Cortex of kidney (tissue), 1 donor: ENCODE data around the gene WWOX.

Source experiments
- DNase-seq: peaks from one replicate; lab custom pipeline; 2025; lab: John Stamatoyannopoulos, UW

Gene WWOX

DNA sequence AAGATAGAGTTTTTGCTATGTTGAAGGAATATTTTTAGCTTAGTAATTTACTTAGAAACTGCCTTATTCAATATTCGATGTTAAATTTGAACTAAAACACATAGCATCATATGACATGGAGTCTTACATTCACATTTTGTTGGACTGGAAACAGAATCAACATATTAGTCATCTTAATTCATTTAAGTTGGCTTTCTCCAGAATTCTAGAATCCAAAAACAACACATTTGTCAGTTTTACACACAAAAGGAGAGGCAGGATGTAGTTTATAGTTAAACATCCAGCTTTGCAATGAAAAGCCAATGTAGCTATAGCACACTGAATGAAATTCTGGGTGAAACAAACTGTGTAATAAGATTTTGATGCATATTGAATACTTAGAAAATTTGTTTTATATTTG, 43.3 kb downstream of the WWOX start:
- no peak for DNase-seq

DNA sequence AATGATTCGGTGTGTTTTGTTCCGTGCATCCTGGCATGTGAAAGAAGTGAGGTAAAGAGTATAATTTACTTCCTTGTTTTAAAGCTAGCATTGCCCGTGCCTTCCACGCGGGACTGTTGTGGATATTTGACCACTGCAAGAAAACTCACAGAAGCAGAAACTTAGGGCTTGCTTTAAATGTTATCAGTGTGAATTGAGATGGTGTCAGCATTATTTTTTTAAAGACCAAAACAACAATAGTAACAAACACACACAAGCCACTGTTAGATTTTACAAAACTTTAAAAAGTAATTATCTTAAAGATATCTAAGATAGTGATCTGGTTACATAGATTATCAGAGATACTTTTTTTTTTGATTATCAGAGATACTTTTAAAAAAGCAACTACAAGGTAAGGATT, 47.4 kb downstream of the WWOX start:
- no peak for DNase-seq

DNA sequence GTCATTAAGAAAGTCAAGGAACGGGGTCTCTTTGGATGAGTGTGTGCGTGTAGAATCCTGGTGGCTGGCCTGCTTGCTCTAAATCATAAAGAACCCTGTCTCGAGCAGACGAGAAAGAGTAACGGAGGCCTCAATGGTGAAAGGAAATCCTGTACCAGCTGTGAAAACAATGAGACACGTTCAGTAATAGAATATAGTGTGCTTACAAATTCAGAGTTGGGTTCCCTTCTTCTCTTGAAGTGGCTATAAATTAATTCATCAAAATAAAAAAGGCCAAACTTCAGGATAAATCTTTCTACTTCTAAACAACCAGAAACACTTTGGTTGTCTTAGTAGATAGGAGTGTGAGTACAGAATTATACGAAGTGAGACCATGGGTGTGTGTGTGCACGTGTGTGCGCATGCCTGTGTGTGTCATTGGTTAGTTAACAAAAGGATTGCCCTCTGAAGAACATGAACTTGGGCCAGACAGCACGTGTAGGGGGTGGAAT, 48.5 kb downstream of the WWOX start:
- DNase-seq = no peak

DNA sequence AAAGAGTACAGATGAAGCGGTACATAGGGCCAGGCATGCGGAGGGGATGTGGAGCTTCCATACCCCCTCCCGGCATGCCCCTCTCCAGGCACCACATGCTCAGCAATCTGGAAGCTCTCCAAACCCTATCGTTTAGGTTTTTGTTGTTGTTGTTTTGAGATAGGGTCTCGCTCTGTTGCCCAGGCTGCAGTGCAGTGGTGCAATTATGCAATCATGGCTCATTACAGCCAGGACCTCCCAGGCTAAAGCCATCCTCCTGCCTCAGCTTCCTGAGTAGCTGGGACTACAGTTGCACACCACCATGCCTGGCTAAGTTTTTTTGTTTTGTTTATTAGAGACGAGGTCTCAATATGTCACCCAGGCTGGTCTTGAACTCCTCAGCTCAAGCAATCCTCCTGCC, 50.8 kb downstream of the WWOX start:
- DNase-seq = no peak

DNA sequence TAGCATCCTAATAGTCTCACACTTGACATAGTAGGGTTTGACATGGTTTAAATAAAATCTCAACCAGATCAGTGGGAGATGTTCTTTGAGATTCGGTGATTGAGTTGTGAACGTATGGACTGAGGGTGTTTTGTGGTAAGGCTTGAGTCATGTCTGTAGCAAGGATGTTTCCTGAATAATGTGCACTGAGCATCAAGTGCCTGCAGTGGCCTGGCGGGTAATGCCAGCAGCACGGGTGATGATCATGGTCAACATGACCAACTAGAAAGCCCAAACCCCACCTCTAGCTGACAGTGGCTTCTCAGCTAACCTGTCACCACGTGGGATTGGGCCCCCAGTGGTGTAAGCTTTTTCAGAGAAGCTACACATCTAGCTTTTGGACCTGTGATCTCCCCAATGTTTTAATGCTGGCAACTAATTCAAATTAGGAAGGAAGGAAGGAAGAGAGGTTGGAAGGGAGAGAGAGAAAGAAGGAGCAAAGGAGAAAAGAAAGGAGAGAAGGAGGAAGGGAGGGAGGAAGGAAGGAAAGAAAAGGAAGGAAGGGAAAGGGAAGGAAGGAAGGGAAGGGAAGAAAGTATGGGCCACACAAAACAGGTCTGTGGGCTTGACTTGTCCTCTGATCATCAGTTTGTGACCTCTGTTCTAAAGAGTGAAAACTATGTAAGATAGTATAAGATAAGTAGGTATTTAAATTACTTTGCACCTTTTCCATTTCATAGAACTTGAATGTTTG, 55.4 kb downstream of the WWOX start:
- DNase-seq = no peak

DNA sequence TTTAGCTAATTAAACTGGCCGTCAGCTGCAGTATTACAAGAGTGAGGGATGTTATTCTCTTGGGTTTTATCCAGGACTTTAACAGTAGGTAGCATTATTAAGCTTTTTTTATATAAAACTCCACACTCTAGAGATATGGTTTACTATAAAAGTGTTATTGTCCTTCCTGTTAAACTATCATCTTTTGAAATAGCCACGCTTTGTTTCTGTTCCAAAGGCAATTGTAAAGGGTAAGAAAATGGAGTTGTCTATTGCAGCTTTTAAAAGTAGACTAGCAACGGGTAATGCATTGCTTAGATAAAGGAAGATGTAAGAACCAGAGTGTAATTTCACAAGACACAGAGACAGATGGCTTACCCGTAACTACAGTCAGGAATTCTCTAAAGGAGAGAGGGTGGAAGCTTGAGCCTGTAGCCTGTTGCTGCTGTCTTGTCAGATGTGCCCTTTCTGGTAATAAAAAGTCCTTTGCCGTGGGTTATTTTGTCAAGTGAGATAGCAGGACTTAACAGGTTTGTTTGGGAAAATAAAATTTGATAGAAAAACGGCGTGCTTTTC, 56.4 kb downstream of the WWOX start:
- no peak for DNase-seq

DNA sequence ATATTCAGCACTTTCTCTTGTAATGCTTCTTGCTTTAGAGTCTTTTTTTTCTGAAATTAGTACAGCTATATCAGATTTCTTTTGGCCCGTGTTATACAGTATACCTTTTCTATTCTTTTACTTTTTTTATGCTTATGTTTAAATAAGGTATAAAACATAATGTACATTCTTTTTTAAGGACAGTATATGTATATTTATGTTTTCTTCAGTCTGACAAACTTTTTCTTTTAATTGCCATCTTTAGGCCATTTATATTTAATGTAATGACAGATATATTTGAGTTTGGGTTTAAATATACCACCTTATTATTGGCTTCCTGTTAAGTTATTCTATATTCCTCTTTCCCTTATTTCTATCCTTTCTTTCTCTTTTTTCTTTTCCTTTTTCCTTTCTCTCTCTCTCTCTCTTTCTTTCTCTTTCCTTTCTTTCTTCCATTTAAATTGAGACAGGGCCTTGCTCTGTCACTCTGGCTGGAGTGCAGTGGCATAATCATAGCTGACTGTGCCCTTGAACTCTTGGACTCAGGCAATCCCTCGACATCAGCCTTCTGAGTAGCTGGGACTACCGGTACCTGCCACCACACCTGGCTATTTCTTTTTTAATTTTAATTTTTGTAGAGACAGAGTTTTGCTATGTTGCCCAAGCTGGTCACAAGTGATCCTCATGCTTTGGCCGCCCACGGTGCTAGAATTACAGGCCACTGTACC, 61.7 kb downstream of the WWOX start:
- no peak for DNase-seq

DNA sequence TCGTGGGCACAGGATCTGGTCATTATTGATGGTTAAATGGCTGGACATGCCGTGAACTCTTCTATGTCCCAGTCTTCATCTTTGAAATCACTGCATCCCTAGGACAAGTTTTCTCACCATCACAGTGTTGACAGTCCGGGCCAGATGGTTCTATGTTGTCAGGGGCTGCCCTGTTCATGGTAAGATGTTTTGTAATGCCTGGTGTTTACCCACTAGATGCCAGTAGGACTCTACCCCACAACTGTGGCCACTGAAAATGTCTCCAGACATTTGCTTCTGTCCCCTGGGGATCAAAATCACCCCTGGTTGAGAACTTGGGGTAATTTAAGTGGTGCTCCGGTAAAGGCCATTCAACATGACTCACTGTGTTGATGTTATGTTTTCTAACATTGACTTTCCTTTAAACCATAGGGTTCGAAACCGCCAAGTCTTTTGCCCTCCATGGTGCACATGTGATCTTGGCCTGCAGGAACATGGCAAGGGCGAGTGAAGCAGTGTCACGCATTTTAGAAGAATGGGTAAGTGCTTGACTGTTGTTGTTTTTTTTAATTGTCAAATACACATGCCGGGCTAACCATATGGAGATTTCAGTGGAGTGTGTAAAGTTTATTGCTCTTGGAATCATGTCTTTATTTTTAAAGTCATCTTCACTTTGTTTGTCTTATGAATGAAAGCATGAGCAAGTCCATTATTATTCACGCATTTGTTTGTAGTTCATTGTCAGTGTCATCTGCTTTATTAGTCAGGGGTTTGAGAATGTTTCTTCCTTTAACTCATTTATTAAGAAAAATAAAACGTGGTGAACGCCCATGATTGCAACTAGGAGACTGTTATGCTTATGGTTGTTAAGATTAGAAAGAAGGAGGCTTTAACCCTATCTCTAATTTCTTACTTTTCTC, 64.6 kb downstream of the WWOX start:
- no peak for DNase-seq

DNA sequence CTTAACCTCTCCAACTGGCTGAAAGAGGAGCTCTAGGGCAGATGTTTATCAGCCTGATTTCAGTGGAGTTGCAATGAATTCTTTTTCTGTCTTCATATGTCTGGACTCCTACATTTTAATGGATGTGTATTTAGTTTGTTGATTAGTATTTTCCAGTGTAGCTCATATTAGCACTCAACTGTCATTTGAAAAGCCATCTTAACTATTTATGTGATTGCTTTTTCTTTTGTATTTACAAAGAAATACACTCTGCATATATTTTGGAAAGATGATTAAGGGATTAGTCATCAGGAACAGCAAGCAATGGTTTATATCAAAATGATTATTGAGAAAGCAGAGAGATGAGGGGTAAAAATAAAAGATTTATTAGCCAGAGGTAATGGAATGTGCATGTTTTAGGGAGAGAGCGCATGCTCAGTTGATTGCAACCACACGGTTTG, 71.1 kb downstream of the WWOX start:
- DNase-seq = no peak

DNA sequence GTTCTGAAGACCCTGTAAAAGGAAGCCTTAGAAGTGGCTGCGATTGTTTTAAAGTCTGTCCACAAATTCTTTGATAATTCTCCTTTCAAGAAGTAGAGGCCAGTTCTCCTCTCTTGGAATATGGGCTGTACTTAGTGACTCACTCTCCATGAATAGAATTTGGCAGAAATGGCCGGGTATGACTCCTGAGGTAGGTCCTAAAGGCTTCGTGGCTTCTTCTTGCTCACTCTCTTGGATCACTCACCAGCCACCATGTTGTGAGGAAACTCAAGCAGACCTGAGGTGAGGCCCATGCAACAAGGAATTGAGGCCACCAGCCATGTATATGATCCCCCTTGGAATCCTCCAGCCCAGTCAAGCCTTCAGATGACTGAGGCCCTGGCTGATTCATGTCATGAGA, 75.8 kb downstream of the WWOX start:
- DNase-seq = no peak

DNA sequence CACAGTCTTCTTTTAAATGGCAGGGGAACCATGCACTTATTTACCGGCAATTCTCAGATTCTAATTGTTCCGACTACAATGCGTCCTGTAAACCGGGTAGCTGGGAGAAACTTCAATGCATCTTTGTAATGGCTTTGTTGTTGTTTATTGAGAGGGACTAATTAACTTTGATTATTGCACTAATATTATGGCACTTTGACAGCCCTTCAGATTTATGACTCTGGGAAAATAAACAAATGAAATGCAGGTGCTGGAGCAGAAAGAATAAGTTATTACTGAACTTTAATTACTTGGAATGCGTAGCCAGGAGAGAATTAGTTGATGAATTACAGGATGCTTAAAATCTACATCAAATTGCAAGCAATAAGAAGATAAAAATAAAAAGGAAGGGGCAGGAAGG, 77.0 kb downstream of the WWOX start:
- no peak for DNase-seq

DNA sequence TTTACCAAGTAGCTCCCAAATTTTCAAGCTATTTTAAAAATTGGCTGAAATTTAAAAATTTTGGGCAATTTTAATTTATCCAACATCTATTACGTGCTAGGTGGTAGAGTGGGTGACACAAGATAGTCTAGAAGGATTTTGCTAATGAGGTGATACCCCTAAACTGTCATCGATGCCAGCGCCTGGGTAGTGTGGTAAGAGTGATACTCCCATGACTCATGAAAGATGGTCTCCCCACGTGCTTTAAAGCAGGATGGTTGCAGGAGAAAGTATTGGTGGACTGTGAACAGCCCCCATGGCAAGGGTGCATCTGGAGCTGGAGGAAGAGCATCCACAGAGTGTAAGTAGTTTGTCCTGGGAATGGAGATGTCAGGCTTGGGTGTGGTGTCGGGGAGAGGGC, 77.8 kb downstream of the WWOX start:
- DNase-seq = no peak

DNA sequence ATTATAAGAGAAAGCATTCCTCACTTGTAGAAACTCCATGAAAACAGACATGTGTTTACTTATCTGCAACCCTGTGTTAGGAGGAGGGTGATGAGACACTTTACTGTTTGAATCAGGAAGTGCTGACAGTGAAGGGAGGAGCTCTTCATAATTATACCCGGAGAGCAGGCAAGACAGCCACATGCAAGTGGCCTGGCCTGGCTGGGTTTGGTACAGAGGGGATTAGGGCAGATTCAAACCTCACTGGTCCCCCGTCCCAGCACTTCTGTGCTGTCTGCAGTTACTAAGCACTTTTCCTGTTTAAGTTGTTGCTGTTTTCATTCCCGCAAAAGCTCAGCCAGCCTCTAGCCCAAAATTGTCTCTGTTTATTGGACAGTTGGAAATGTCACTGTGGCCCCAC, 78.5 kb downstream of the WWOX start:
- no peak for DNase-seq

DNA sequence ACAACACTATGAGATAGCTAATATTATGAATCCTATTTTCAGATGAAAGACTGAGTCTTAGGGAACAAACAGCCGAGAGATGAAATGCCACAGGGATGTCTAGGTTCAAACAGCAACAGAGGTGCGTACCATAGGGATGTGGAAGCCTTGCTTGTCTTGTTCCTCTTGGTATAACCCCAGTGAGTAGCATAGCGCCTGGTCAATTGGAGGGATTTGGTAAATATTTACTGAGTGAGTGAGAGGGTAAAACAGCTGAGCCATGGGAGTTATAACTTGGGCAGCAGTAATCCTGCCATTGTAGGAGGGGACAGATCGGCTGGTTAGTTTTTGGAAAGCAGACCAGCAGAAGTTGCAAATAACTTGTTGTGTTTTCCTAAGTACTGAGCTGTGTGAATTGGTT, 80.2 kb downstream of the WWOX start:
- no peak for DNase-seq

DNA sequence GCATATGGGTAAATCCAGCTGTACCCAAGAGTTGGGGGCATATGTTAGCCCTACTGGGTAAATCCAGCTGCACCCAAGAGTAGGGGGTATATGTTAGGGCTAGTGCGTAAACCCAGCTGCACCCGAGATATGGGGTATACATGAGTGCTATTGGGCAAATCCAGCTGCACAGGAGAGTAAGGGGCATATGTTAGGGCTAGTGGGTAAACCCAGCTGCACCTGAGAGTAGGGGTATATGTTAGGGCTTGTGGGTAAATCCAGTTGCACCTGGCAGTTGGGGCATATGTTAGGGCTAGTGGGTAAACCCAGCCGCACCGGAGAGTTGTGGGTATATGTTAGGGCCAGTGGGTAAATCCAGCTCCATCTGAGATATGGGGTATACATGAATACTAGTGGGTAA, 80.9 kb downstream of the WWOX start:
- DNase-seq = no peak

DNA sequence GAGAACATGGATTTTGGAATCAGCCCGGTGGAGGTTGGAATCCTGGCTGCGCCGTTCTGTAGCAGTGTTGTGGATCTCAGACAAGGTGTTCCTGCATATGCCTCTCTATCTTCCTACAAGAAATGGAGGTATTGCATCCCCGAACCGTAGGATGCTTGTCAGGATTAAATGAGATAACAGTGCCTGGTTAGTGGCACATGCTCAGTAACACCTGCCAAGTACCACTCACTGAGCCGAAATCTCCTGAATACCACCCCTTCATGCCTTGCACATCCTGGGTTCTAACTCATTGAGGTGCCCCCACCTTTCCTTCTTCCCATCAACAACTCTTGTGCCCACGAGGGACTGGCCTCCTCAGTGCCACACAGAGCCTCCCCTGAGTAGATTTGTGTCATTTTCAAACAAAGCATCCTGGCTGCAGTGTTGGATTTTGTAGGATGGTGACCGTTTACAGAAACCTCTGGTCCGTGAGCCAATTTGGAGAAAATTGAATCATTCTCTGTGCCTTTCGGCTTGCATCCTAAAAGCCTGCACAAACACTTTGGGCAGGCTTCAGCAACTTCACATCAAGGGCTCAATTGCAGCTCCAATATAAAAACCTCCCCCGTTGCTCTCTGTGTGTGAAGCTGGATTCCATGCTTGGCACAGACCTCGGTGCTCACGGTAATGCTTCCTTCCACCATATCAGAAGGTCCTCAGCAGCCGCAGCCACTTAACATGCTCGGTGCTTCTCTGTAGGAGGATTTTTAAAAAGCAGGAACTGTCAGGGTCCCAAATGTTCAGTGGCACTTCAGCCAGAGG, 84.2 kb downstream of the WWOX start:
- no peak for DNase-seq

DNA sequence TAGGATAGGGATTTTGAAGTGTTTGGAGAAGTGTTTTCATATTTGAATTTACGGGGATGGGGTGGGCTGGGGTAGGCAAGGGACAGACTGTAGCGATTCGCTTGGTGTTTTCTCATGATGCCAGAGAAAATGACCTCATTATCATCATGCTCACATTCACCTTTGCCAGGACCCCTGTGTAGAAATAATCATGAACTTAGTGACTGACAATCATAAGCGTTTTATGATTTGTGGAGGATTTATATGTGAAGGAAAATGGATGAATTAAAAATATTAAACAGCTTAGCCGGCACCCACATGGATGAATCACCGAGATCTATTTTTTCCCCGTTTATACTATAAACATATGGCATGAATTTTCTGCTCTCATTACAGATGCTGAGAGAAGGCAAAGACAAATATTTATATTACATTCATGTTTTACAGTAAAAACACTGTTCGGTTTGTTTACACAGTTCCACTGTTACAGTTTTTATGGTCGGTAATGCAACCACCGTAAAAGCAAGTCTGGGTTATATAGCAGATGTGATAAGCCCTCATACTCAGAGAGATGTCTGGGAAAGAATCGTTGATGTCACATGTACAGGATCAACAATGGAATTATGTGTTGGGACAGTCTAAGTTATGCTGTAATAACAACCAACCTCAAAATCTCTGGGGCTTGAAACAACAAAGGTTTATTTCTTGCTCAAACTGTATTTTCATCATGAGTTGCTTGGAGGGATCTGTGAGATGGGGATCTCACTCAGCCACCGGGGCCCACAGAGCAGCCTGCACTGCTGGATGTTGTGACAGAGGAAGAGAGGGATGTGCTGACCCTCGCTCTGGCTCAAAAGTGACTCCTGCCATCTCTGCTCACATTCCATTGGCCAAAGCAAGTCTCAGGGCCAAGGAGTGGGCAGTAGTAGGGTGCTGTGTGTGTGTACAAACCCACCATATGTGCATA, 85.1 kb downstream of the WWOX start:
- no peak for DNase-seq

DNA sequence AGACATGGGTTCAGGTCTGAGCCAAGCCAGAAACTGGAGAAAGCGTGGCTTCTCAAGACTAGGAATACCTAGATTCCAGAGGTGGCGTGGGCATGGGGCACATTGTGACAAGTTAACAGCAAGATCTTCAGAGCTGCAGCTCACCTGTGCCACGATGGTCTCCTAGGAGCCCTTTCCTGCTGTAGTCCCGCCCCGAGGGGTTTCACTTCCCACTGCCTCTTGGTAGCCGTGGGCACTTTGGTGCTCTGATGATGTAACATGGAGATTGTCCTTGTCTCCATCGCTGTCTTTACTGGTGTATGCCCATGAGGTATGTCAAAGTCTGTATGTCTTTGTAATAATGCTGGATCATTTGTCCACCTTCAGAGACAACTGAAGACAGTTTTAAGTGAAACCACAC, 89.7 kb downstream of the WWOX start:
- no peak for DNase-seq

DNA sequence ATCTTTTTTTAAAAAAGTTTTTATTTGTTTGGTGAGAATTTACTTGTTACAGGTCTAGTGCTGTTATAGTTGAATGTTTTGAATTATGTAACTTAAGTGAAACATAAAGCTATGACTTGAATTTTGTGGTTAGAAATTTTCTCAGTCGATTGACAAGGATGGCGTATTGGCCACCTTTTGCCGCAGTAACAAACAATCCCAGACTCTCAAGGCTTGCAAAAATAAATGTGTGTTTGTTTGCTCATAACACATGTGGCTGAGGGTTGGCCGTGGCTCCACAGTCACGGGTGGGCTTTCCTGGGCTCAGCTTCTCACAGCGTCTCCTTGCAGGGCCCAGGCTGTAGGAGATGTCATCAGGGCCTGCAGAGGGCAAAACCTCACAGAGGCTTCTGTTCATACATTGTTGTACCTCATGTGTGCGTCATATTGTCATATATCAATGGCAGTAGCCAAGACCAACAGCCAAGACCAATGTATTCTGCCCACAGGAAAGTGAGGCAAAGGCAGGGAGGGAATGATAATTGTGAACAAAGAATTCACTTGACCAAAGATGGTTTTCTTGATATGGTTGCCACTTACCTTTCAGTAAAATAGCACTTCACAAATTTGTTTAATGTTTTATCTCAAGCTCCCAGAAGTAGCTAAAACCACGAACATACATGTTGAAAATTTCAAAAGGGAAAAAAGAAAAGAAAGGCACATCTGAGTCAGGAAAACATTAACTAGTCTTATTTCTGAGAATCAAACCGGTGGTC, 93.5 kb downstream of the WWOX start:
- no peak for DNase-seq

DNA sequence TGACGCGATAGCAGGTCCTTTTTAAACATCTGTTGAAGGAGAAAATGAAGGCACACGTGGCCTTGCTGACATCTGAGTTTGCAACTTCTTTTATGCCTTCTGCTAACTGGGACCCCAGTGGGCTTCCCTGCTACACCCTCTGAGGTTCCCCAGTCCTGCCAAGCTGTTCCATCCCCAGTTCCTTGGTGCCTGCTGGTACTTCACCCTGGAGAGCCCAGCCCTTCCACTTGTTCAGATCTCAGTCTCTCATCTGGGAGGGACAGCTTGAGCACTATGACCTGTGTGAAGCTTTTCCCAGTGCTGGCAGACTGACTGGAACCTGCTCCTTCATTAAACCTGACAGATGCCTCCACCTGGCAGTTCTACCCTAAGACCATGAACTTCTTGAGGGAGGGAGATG, 95.5 kb downstream of the WWOX start:
- no peak for DNase-seq
